Measurements from ENCODE around the gene DOCK8. TPM values are rescaled to one million over a fixed set of nuclear protein-coding genes. Genes with fewer than 3 reads are reported as not detected.

DOCK8 gene
- polyA plus RNA-seq, 3 donors: 2.4 to 12.4 (median 6.9) TPM

- no peak overlapping the region for H3K27ac ChIP-seq (ENCODE audit: low read depth, low read length)
- 94 to 99% (median 99%) methylated on average over 2 of the region's 2 CpGs for WGBS, 3 donors
Observed at GRCh38 chr9:462121-462520, 247.5 kb downstream of the DOCK8 start.

DNA sequence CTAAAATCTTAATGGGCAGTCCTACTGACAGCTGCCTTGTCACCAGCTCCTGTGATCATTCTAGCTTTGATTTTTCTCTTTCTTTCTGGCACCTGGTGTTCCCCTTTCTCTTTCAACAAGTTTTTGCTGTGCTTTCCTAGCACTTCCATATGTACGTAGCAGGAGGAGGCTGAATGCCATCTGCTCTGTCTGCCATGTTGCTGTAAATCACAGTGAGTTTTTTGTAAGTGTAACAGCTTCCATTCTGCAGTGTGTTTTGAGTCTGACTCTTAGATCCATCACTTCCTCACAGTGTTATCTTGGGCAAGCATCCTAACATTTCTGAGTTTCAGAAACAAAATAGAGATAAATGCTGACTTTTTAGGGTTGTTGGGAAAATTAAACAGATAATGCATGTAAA is 247.9 kb downstream of the DOCK8 start:
- WGBS, 3 donors: 96 to 100% (median 100%) methylated on average over 1 of the region's 1 CpG
- no peak overlapping the region for H3K27ac ChIP-seq (ENCODE audit: low read depth, low read length)

DNA sequence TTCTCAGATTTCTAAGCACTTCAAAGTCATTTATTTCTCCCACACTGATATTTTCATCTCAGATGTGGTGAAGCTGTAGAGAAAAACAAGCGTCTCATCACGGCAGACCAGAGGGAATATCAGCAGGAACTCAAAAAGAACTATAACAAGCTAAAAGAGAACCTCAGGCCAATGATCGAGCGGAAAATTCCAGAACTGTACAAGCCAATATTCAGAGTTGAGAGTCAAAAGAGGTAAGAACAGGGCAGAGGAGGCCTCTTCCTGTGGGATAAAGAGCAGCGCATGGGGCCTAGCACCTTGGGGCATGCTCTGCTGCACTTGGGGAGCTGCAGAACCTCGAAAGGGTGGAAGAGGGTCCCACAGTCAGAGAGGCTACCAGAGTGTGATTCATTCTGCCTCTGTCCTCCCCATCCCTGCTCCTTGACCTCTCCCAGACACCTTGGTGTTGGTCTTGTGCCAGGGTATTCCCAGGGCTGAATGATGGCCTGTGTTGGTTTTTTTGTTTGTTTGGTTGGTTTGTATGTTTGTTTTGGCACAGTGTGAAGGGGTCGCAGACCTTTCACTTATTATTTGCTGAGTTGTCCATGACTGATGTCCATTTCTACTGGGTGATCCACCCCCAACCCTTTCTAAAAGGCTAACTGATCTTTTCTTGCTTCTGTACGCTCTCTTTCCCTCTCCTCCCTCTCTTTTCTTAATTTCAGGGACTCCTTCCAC is 248.9 kb downstream of the DOCK8 start:
- no peak overlapping the region for H3K27ac ChIP-seq (ENCODE audit: low read depth, low read length)
- WGBS, 3 donors: 85 to 95% (median 93%) methylated on average over 8 of the region's 8 CpGs

DNA sequence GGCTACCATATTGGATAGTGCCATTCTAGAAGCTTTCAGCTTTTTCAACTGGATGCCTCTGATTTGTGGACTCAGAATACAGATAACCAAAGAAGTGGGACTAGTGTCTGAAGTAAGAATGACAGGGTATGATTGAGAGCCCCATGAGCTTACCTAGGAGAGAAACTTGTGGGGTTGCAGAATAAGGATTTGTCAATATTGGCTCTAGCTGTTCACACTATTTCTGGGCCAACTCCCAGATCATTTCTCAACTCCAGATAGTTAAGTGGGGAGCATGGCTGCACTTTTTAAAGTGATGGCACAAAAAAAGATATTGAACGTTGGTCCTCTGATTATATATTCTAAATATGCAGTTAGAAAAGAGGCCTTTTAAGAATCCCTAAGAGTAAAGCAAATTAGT is 252.1 kb downstream of the DOCK8 start:
- WGBS, 3 donors: 36 to 77% (median 75%) methylated on average over 1 of the region's 1 CpG
- H3K27ac ChIP-seq (ENCODE audit: low read depth, low read length): no peak overlapping the region

GRCh38 chr9:468766-469426 is 254.2 kb downstream of the DOCK8 start:
- WGBS, 3 donors: 13 to 18% (median 14%) methylated on average over 8 of the region's 8 CpGs
- no peak overlapping the region for H3K27ac ChIP-seq (ENCODE audit: low read depth, low read length)

DNA sequence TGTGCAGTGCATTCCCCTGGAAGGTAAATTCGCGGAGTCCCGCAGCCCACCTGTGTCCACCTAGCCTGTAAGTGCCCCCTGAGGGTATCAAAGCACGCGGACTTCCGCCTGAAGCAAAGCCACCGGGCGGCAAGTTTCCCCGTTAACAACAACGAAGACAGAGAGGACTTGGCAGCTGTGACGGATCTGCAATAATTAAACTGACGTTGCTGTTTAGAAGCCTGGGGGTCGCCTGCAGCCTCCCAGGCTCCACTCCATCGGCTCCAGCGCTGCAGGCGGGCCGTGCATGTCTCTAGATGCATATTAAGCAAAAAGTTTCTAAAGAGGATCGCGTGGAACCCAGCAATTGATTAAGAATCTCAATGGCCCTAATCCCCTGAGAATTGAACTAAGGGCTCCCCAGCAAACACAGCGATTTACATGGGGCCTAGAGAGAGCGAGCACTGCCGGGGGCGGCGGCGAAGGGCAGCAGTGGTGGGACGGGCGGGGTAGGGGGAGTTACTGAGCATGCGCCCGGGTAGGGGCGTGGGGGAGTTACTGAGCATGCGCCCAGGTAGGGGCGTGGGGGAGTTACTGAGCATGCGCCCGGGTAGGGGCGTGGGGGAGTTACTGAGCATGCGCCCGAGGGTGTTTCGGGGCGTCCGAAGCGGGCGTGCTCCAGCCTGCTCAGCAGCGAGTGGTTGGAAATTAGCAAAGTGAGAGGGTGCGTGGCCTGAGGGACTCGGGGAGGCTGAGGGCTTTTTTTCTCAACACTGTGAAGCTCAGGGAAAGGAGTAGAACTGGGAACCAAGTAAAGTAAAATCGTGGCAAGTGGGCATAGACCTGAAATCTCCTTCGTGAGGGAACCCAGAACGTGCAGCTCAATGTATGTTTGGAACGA is 255.2 kb downstream of the DOCK8 start:
- no peak overlapping the region for H3K27ac ChIP-seq (ENCODE audit: low read depth, low read length)
- 2 to 4% (median 3%) methylated on average over 47 to 49 of the region's 49 CpGs for WGBS, 3 donors

DNA sequence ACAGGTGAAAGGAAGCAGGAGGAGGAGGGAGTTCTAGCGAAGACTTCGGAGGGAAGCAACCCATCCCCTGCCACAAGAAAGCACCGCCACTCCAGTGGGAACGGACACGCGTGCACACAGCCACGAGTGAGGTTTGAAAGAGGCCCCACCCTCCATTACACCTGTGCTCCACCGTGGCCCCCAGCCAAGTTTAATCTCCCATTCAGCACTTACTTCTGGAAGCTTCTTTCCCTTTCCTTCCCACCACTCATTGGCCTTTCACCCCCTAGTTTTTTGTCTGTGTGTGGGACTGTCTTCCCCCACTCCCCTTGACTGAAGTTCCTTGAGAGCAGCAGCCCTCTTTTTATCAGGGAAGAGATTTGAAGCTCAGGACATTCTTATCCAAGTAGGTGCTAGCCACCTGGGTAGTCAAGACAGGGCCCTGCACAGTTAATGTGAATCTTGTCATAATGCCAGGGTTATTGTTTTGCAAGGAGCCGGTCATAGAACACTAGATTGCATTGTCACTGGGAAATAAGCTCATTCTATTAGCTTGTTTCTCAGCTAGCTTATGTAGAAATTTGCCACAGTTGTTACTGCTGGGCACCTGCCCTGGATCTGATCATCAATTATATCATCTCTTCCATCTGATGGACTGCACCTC is 256.0 kb downstream of the DOCK8 start:
- no peak overlapping the region for H3K27ac ChIP-seq (ENCODE audit: low read depth, low read length)
- WGBS, 3 donors: 6 to 16% (median 10%) methylated on average over 9 of the region's 9 CpGs

- WGBS, 3 donors: 70 to 83% (median 81%) methylated on average over 4 of the region's 4 CpGs
- no peak overlapping the region for H3K27ac ChIP-seq (ENCODE audit: low read depth, low read length)
Observed at GRCh38 chr9:471320-471719, 256.7 kb downstream of the DOCK8 start.

- WGBS, 3 donors: 81 to 86% (median 81%) methylated on average over 7 of the region's 7 CpGs
- no peak overlapping the region for H3K27ac ChIP-seq (ENCODE audit: low read depth, low read length)
Observed at GRCh38 chr9:472479-473075, 257.9 kb downstream of the DOCK8 start.

DNA sequence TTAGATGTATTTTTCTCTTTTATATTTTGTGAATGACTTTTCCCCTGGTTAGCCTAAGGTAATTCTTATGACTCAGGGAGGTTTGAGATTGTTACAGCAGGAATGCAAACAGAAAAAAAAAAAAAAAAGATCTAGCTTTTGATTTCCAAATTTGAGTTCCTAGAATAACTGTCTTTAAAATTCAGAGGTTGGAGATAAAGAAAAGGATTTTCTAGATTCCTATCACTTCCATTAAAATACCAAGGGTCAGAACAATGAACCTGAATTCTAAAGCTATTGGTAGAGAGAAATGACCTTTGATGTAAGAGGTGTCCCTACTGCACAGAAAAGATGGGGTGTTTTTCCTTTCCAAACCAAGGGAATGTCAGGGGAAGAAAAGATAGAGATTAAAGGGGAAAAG is 262.5 kb downstream of the DOCK8 start:
- H3K27ac ChIP-seq (ENCODE audit: low read depth, low read length): no peak overlapping the region

DNA sequence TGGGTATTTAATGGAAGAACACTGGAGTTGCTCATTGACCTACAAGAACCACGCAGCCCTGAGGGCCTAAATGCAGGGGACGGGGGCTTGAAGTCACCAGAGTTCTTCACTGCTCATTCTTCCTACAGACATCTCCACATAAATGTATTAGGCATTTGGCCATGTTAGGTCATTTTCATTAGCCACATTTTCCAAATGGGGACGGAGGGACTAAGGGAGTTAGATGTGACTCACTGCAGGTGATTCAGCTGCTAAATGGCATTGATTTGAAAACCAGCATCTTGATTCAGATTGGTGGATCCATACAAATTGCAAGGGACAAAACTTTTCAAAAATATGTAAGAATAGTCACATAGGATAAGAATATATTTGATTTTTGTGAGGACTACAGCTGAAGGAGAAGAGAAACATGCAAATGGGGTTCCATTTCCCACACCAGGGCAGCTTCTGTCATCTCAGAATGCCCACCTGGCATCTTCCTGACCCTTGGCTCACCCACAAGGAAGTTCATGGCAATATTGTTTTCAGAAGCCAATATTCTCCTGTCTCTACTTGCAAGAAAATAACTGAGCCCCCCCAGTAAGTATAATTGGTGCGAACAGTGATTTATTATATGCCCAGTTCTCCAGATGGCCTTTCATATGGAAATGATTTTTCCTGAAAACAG is 264.8 kb downstream of the DOCK8 start:
- H3K27ac ChIP-seq (ENCODE audit: low read depth, low read length): no peak overlapping the region
- WGBS, 3 donors: 68 to 77% (median 69%) methylated on average over 4 of the region's 4 CpGs

DNA sequence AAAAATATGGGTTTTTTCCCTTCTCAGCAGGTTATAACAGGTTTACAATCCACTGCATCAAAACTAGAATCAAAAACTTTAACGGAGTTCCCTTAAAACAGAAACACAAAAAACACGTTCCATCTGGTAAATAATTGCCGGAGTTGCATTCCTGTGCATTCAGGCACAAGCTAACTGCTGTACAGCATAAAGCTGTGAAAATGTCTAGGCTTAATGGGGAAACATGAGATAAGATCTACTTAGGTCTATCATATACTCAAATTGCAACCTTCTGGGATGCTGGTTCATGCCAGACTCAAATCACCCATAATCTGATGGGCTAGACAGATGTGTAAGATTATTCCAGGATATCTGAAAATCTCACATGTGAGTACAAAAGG is 265.3 kb downstream of the DOCK8 start:
- no peak overlapping the region for H3K27ac ChIP-seq (ENCODE audit: low read depth, low read length)
- 75 to 89% (median 78%) methylated on average over 3 of the region's 3 CpGs for WGBS, 3 donors

DNA sequence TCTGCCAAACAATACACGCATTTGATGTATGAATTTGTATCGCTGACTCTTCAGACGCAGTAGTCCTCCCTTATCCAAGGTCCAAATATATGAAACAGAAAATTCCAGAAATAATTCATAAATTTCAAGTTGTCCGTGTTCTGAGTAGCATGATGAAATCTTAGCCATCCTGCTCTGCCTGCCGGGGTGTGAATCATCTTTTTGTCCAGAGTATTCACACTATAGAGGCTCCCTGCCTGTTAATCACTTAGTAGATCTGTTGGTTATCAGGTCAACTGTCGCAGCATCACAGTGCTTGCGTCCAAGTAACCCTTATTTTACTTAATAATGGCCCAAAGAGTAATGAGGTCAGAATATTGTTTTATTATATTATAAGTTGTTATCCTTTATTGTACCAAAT is 268.1 kb downstream of the DOCK8 start:
- whole genome bisulfite sequencing, 3 donors: 94 to 97% (median 95%) methylated on average over 7 of the region's 7 CpGs
- no peak overlapping the region for H3K27ac ChIP-seq (ENCODE audit: low read depth, low read length)

DNA sequence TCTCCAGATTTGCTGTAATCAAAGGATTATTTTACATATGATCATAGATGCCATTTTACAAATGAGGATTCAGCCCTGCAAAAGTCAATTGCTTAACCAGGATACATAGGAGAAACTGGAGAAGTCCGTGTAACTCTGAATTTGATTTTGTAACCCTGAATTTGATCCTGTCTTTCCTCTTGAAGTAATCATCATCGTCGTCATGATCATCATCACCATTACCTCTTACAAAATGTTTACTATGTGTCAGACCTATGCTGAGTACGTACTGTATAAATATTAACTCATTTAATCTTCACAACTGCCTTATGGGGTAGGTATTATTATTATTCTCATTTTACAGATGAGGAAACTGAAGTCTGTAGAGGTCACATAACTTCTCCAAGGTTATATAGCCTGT is 271.5 kb downstream of the DOCK8 start:
- 68 to 86% (median 82%) methylated on average over 4 of the region's 4 CpGs for WGBS, 3 donors

GRCh38 chr9:487429-487828 is 272.8 kb downstream of the DOCK8 start:
- WGBS, 3 donors: 96 to 98% (median 97%) methylated on average over 2 of the region's 2 CpGs
- no peak overlapping the region for H3K27ac ChIP-seq (ENCODE audit: low read depth, low read length)

More for the DNA sequence above, 271.5 kb downstream of the DOCK8 start:
- H3K27ac ChIP-seq (ENCODE audit: low read depth, low read length): no peak overlapping the region

- H3K27ac ChIP-seq (ENCODE audit: low read depth, low read length): no peak overlapping the region
- WGBS, 3 donors: 58 to 81% (median 70%) methylated on average over 2 of the region's 2 CpGs
Observed at GRCh38 chr9:488448-488847, 273.8 kb downstream of the DOCK8 start.

- H3K27ac ChIP-seq (ENCODE audit: low read depth, low read length): no peak overlapping the region
- 27 to 58% (median 54%) methylated on average over 7 of the region's 7 CpGs for WGBS, 3 donors
Observed at GRCh38 chr9:489198-490197, 274.8 kb downstream of the DOCK8 start.

Data from adipose tissue (tissue), 3 donors.